ES-I3 (cell line): ENCODE measurements around the gene RPRML.
"Not testable (repeated sequence)": the region's sequence is repeated elsewhere in the genome, so short reads cannot be mapped to it uniquely, and the experiment has no call there.

Experiments
- H3K36me3 ChIP-seq: 2 replicates; pipeline ENCODE4 v1.6.1; 2013; ENCODE audit warnings: mild to moderate bottlenecking, low read length, control low read depth, moderate library complexity; ENCODE audit not compliant: insufficient read depth
- H3K4me1 ChIP-seq: 2 replicates; pipeline ENCODE4 v1.6.1; 2013; ENCODE audit warnings: mild to moderate bottlenecking, control low read depth, low read length; ENCODE audit not compliant: insufficient read depth
- H3K9ac ChIP-seq: 2 replicates; pipeline ENCODE4 v1.6.1; 2013; ENCODE audit warnings: low read depth, mild to moderate bottlenecking, low read length, moderate library complexity
- H3K9me3 ChIP-seq: 2 replicates; pipeline ENCODE4 v1.6.1; 2013; ENCODE audit warnings: mild to moderate bottlenecking, low read length, moderate library complexity; ENCODE audit not compliant: control insufficient read depth, insufficient read depth

RPRML gene

GRCh38 chr17:46964315-46965265, 14.5 kb downstream of the RPRML start:
- Histone ChIP-seq H3K9me3 (0 out of 2 replicates have a peak, but pooled peaks cover 7% of the 10 kb centered on the region), H3K9ac (no peak overlapping the region), H3K4me1 (no peaks in the 10 kb centered on the region), H3K36me3 (no peaks in the 10 kb centered on the region; the same call in 1 of the 2 replicates)

- Histone ChIP-seq H3K4me1 (no peaks in the 10 kb centered on the region), H3K9ac (no peak overlapping the region), H3K9me3 (0 out of 2 replicates have a peak, but pooled peaks cover 7% of the 10 kb centered on the region), H3K36me3 (no peaks in the 10 kb centered on the region; the same call in 1 of the 2 replicates)
These were observed 15.5 kb downstream of the RPRML start for GRCh38 chr17:46963571-46963970.

GRCh38 chr17:46962374-46962790, 16.7 kb downstream of the RPRML start:
- Histone ChIP-seq H3K36me3 (no peaks in the 10 kb centered on the region; the same call in 1 of the 2 replicates), H3K9me3 (0 out of 2 replicates have a peak, but pooled peaks cover 7% of the 10 kb centered on the region), H3K9ac (no peak overlapping the region), H3K4me1 (no peaks in the 10 kb centered on the region)

- Histone ChIP-seq H3K36me3 (no peaks in the 10 kb centered on the region; the same call in 1 of the 2 replicates), H3K4me1 (no peaks in the 10 kb centered on the region), H3K9me3 (0 out of 2 replicates have a peak, but pooled peaks cover 7% of the 10 kb centered on the region), H3K9ac (no peak overlapping the region)
These were observed 18.9 kb downstream of the RPRML start for GRCh38 chr17:46960152-46960551.

DNA sequence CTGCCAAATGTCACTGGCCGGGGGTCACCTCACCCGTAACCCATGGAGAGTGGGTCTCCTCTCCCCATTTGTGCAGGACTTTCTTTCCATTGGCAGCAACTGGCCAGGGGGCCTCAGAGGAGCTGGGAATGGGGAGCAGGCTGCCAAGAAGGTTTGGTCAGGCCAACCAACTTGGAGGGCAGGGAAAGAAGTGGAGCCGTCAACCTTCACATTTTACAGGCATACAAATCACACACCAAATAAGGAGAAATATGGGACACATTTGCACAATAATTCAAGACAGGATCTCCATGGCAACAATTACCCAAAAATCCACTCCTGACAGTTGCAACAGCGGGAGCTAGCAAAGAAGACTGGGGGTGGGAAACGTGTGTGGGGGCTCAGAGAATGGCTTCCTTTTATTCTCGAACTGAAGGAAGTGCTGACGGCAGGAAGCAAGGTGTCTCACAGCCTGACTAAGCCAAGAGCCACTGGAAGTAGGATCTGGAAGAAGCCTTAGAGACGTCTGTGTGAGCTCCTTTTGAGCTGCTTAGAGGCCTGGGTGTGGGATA, 20.9 kb downstream of the RPRML start:
- Histone ChIP-seq H3K9ac (no peak overlapping the region), H3K9me3 (0 out of 2 replicates have a peak, but pooled peaks cover 7% of the 10 kb centered on the region), H3K4me1 (no peaks in the 10 kb centered on the region), H3K36me3 (no peaks in the 10 kb centered on the region)

DNA sequence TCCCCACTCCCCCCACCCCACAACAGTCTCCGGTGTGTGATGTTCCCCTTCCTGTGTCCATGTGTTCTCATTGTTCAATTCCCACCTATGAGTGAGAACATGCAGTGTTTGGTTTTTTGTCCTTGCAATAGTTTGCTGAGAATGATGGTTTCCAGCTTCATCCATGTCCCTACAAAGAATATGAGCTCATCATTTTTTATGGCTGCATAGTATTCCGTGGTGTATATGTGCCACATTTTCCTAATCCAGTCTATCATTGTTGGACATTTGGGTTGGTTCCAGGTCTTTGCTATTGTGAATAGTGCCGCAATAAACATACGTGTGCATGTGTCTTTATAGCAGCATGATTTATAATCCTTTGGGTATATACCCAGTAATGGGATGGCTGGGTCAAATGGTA, 25.9 kb downstream of the RPRML start:
- not testable (repeated sequence) for H3K9me3 ChIP-seq, H3K9ac ChIP-seq, H3K36me3 ChIP-seq, H3K4me1 ChIP-seq

- H3K9ac ChIP-seq = no peak overlapping the region
- 0 out of 2 replicates have a peak, but pooled peaks cover 8% of the 10 kb centered on the region for H3K4me1 ChIP-seq
- H3K9me3 ChIP-seq = no peaks in the 10 kb centered on the region
- no peaks in the 10 kb centered on the region for H3K36me3 ChIP-seq
These were observed 26.9 kb downstream of the RPRML start for GRCh38 chr17:46952115-46952514.

GRCh38 chr17:46951706-46952105, 27.3 kb downstream of the RPRML start:
- Histone ChIP-seq H3K9me3 (no peaks in the 10 kb centered on the region), H3K36me3 (no peaks in the 10 kb centered on the region), H3K9ac (no peak overlapping the region), H3K4me1 (0 out of 2 replicates have a peak, but pooled peaks cover 8% of the 10 kb centered on the region)

- no peak overlapping the region for H3K9ac ChIP-seq
These were observed 27.9 kb downstream of the RPRML start for GRCh38 chr17:46950997-46951621.

DNA sequence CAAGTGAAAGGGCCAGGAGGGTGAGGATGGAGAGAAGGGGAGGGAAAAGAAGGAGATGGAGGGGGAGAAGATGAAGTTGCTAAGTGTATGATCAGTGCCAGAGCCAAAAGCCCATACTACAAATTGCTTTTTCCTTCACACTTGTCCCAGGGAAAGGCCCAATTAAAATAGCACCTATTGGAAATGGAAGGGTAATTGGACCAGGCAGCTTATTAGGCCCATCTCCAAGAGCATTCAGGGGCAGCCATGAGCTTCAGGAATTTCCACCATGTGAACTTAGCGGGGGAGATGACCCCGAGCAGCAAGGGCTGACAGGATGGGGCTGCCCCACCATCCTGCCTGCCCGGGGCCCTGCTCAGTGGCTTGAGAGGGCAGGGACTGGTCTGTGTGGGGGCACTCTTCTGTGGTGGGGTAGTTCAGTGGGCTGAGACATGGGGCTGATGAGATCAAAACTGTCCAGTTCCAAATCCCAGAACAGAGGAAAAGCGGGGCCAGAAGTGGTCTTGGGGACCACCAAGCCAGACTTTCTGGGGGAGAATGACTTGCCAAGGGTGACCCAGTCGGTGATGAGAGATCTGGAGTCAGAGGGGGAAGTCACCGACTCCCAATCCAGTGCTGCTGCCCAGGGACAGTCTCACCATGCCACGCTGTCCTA, 28.6 kb downstream of the RPRML start:
- H3K4me1 ChIP-seq = peaks cover 12% of the 10 kb centered on the region; the same call in 1 of the 2 replicates
- no peaks in the 10 kb centered on the region for H3K36me3 ChIP-seq
- H3K9ac ChIP-seq = no peak overlapping the region
- H3K9me3 ChIP-seq = no peaks in the 10 kb centered on the region

More at GRCh38 chr17:46950997-46951621, 27.9 kb downstream of the RPRML start:
- H3K36me3 ChIP-seq = no peaks in the 10 kb centered on the region
- H3K4me1 ChIP-seq = 0 out of 2 replicates have a peak, but pooled peaks cover 8% of the 10 kb centered on the region
- no peaks in the 10 kb centered on the region for H3K9me3 ChIP-seq

DNA sequence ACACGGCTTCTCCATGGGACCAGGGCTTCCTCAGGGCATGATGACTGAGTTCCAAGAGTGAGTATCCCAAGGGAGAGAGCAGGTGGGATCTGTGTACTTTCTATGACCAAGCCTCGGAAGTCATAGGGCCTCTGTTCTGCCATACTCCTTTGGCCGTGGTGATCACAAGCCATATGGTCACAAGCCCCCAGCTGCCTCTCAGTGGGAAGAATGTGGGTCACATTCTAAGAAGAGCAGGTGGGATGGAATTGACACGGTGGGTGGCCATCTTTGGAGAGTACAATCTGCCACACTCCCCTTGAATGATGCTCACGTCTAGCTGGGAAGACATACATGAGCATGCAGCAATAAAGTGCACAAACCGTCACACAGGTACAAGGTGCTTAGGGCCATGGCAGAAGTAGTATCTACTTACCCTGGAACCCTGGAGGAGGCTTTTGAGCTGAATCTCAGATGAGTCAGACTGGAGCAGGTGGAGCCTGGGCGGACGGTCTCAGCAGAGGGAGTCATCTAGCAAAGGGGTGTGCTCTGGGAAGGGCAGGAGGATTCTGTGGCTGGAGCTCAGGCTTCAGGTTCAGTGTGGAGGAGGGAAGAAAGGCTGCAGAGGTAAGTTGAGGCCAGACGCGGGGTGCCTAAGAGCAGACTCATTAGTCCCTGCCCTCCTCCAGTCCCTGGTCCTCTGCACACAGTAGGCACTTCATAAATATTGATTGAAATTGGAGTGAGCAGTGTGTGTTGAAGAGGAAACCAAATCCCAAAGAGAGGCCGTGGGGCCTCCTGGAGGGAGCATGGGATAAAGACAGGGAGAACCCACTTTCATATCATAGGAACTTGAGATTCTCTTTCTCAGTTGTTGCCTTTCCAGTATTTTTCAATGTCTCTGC, 29.5 kb downstream of the RPRML start:
- Histone ChIP-seq H3K36me3 (no peaks in the 10 kb centered on the region), H3K9ac (no peak overlapping the region), H3K4me1 (peaks cover 18% of the 10 kb centered on the region; the same call in 1 of the 2 replicates), H3K9me3 (no peaks in the 10 kb centered on the region)

GRCh38 chr17:46948544-46948943, 30.5 kb downstream of the RPRML start:
- Histone ChIP-seq H3K4me1 (peaks cover 26% of the 10 kb centered on the region; the same call in 1 of the 2 replicates), H3K9ac (no peak overlapping the region), H3K9me3 (no peaks in the 10 kb centered on the region), H3K36me3 (no peaks in the 10 kb centered on the region)

DNA sequence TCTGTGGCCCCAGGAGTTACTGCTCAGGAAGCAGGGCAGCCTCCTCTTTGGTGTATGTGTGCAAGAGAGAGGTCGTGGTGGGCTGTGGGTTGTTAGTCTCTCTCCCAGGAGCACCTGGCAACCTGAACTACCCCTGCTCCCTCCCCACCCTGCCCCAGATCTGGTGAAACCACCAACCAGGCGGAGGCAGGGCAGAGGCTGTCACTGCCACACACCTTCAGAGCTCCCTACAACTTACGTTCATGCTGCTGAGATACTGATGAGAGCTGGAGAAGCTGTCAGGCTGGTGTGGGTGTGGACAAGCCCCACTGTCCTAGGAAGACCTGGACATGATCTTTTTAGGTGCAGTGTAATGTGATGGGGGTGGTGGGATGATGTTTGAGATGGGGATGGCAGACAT, 31.8 kb downstream of the RPRML start:
- Histone ChIP-seq H3K9ac (no peak overlapping the region), H3K9me3 (no peaks in the 10 kb centered on the region), H3K36me3 (no peaks in the 10 kb centered on the region), H3K4me1 (peaks cover 35% of the 10 kb centered on the region; the same call in 1 of the 2 replicates)
